Mesendoderm (in vitro differentiated cells): ENCODE results near the gene ATP1A4.

Source experiments
- DNase-seq: peaks from one replicate; pipeline ENCODE4 v3.0.0; 2013
- H2AK5ac ChIP-seq: 2 replicates; pipeline ENCODE4 v1.6.1; 2013; ENCODE audit warnings: low read length, inconsistent platforms
- H2BK120ac ChIP-seq: 2 replicates; pipeline ENCODE4 v1.6.1; 2013; ENCODE audit warnings: low read depth, mild to moderate bottlenecking, low read length, moderate library complexity, mixed read lengths
- H2BK15ac ChIP-seq: replicated peaks from 2 replicates; pipeline ENCODE4 v1.6.1; 2013; ENCODE audit warnings: low read depth, mild to moderate bottlenecking, moderate library complexity
- H2BK5ac ChIP-seq: 2 replicates; pipeline ENCODE4 v1.6.1; 2013; ENCODE audit warnings: low read length, inconsistent platforms
- H3K18ac ChIP-seq: 2 replicates; pipeline ENCODE4 v1.6.1; 2013; ENCODE audit warnings: mild to moderate bottlenecking, low read length, mixed read lengths
- H3K23ac ChIP-seq: one replicate; pipeline ENCODE4 v1.6.1; 2013; ENCODE audit warnings: low read length
- H3K27ac ChIP-seq: 2 replicates; pipeline ENCODE4 v1.5.1; 2013; ENCODE audit warnings: low read depth, mild to moderate bottlenecking, inconsistent platforms, low read length, moderate library complexity
- H3K27me3 ChIP-seq: 2 replicates; pipeline ENCODE4 v1.6.1; 2013; ENCODE audit warnings: low read length, control low read depth, mild to moderate bottlenecking, inconsistent platforms; ENCODE audit not compliant: insufficient read depth, poor library complexity
- H3K36me3 ChIP-seq: 2 replicates; pipeline ENCODE4 v1.6.1; 2013; ENCODE audit warnings: low read length, inconsistent platforms; ENCODE audit not compliant: control insufficient read depth, insufficient read depth
- H3K4ac ChIP-seq: one replicate; pipeline ENCODE4 v1.6.1; 2013; ENCODE audit warnings: low read depth, mild to moderate bottlenecking, low read length, moderate library complexity
- H3K4me1 ChIP-seq: 2 replicates; pipeline ENCODE4 v1.6.1; 2013; ENCODE audit warnings: low read depth, low read length, inconsistent platforms; ENCODE audit not compliant: control insufficient read depth
- H3K4me2 ChIP-seq: 2 replicates; pipeline ENCODE4 v1.6.1; 2013; ENCODE audit warnings: low read length
- H3K4me3 ChIP-seq: 2 replicates; pipeline ENCODE4 v1.5.1; 2013; ENCODE audit warnings: mild to moderate bottlenecking, low read length
- H3K56ac ChIP-seq: one replicate; pipeline ENCODE4 v1.6.1; 2013; ENCODE audit warnings: low read length
- H3K79me1 ChIP-seq: 2 replicates; pipeline ENCODE4 v1.6.1; 2013; ENCODE audit warnings: low read length, inconsistent platforms
- H3K79me2 ChIP-seq: 2 replicates; pipeline ENCODE4 v1.6.1; 2013; ENCODE audit warnings: mild to moderate bottlenecking, low read length; ENCODE audit not compliant: control insufficient read depth, insufficient read depth
- H3K9ac ChIP-seq: 2 replicates; pipeline ENCODE4 v1.6.1; 2013; ENCODE audit warnings: low read length, inconsistent platforms
- H4K5ac ChIP-seq: one replicate; pipeline ENCODE4 v1.6.1; 2013; ENCODE audit warnings: low read length
- H4K8ac ChIP-seq: one replicate; pipeline ENCODE4 v1.6.1; 2013; ENCODE audit warnings: low read depth, mild to moderate bottlenecking, control low read depth, low read length, moderate library complexity
- WGBS: extraction: QIAGEN DNeasy Blood & Tissue Kit; methylation state at CpG from one replicate; pipeline ENCODE4 v1.1.7; 2013; ENCODE audit warnings: low lambda C conversion rate, missing lambda C conversion rate; ENCODE audit not compliant: insufficient coverage; ENCODE audit errors: extremely low coverage; 5-methylcytosine and 5-hydroxymethylcytosine counted together

Gene ATP1A4

DNA sequence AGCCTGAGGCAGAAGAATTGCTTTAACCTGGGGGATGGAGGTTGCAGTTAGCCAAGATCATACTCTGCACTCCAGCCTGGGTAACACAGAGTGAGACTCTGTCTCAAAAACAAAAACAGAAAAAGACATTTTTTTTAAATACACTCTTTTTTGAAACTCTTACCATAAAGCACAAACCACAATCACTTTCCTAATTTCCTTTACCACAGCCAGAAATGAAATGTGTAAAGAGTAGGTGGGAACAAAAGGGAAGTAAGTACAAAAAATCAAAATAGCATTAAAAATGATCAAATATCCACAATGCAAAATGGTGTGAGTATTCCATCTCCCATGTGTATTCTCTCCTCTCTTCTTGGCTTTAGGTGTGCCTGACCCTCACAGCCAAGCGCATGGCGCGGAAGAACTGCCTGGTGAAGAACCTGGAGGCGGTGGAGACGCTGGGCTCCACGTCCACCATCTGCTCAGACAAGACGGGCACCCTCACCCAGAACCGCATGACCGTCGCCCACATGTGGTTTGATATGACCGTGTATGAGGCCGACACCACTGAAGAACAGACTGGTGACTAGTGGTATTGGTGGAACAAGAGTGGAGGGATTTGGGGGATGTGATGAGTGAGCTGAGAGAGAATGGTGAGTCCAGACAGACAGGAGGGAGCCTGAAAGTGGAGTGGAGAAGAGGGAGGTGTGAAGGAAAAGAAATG is 14.9 kb downstream of the ATP1A4 start:
- Histone ChIP-seq H3K18ac (no peak overlapping the region), H3K79me1 (no peaks in the 10 kb centered on the region), H3K56ac (peak overlapping the region; percentile 18), H3K4me3 (no peak overlapping the region), H2BK15ac (no peak overlapping the region), H3K4me2 (no peak overlapping the region), H2AK5ac (peak overlapping the region; percentile 18), H3K9ac (no peak overlapping the region), H4K8ac (no peak overlapping the region), H3K27ac (no peak overlapping the region), H2BK120ac (no peak overlapping the region), H3K27me3 (no peaks in the 10 kb centered on the region), H4K5ac (no peak overlapping the region), H3K4me1 (peaks cover 15% of the 10 kb centered on the region), H3K79me2 (no peaks in the 10 kb centered on the region), H3K23ac (no peak overlapping the region), H3K4ac (no peak overlapping the region), H3K36me3 (no peaks in the 10 kb centered on the region), H2BK5ac (peak overlapping the region; percentile 12)
- WGBS = no CpG with 5 or more reads among the region's 12 CpGs
- no peak for DNase-seq

DNA sequence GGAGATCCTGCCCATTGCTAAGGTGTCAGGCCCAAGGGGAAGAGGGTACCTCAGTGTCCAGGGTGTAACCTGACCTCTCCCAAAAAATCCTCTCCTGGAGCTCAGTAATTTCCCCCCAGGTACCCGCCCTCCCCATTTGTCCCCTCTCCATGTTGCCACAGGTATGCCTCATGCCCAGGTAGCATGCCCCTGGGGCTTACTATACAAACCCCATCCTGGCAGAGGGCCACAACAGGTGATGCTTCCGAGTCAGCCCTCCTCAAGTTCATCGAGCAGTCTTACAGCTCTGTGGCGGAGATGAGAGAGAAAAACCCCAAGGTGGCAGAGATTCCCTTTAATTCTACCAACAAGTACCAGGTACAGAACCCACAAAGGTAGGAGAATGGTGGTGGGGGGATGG is 15.7 kb downstream of the ATP1A4 start:
- H3K27me3 ChIP-seq = no peaks in the 10 kb centered on the region
- H3K4me2 ChIP-seq = no peak overlapping the region
- no peak overlapping the region for H3K18ac ChIP-seq
- DNase-seq = no peak
- H4K8ac ChIP-seq = no peak overlapping the region
- H2BK15ac ChIP-seq = no peak overlapping the region
- WGBS = no CpG with 5 or more reads among the region's 4 CpGs
- H2AK5ac ChIP-seq = peak overlapping the region; percentile 85
- H2BK5ac ChIP-seq = peak overlapping the region; percentile 72
- no peaks in the 10 kb centered on the region for H3K79me2 ChIP-seq
- peak overlapping the region; percentile 73 for H3K23ac ChIP-seq
- peak overlapping the region; percentile 69 for H2BK120ac ChIP-seq
- H4K5ac ChIP-seq = no peak overlapping the region
- peaks cover 18% of the 10 kb centered on the region for H3K4me1 ChIP-seq
- H3K4ac ChIP-seq = peak overlapping the region; percentile 22
- H3K4me3 ChIP-seq = no peak overlapping the region
- no peaks in the 10 kb centered on the region for H3K36me3 ChIP-seq
- H3K9ac ChIP-seq = no peak overlapping the region
- H3K56ac ChIP-seq = peak overlapping the region; percentile 47
- no peaks in the 10 kb centered on the region for H3K79me1 ChIP-seq
- no peak overlapping the region for H3K27ac ChIP-seq

DNA sequence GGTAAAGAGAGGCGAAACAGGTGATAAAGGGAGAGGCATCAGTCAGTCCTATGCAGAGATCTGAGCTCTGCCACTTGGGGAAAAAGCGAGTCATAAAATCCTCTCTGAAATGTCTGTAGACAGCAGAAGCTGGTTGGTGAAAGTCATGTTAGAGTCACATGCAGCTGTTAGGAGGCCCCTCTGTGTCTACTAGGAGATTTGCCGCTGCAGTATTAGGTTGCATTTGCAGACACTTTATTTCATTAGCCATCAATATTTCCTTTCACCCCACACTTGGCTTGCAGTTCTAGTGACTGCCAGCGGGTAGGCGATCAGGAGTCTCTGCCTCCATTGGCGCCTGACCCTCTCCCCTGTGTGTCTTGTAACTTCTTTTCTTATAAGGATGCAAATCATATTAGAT is 16.2 kb downstream of the ATP1A4 start:
- no peaks in the 10 kb centered on the region for H3K36me3 ChIP-seq
- no peak overlapping the region for H3K4me3 ChIP-seq
- H3K23ac ChIP-seq = peak overlapping the region; percentile 73
- no peaks in the 10 kb centered on the region for H3K27me3 ChIP-seq
- H3K18ac ChIP-seq = peak overlapping the region; percentile 13
- peak overlapping the region; percentile 85 for H2AK5ac ChIP-seq
- no peak overlapping the region for H4K5ac ChIP-seq
- H3K27ac ChIP-seq = no peak overlapping the region
- WGBS = no CpG with 5 or more reads among the region's 6 CpGs
- peaks cover 22% of the 10 kb centered on the region for H3K4me1 ChIP-seq
- no peak overlapping the region for H2BK15ac ChIP-seq
- H3K9ac ChIP-seq = no peak overlapping the region
- H2BK5ac ChIP-seq = peak overlapping the region; percentile 72
- H3K4ac ChIP-seq = no peak overlapping the region
- H3K4me2 ChIP-seq = no peak overlapping the region
- peak; percentile 23 for DNase-seq
- H3K56ac ChIP-seq = peak overlapping the region; percentile 47
- H2BK120ac ChIP-seq = peak overlapping the region; percentile 69
- H4K8ac ChIP-seq = no peak overlapping the region
- no peaks in the 10 kb centered on the region for H3K79me1 ChIP-seq
- no peaks in the 10 kb centered on the region for H3K79me2 ChIP-seq

DNA sequence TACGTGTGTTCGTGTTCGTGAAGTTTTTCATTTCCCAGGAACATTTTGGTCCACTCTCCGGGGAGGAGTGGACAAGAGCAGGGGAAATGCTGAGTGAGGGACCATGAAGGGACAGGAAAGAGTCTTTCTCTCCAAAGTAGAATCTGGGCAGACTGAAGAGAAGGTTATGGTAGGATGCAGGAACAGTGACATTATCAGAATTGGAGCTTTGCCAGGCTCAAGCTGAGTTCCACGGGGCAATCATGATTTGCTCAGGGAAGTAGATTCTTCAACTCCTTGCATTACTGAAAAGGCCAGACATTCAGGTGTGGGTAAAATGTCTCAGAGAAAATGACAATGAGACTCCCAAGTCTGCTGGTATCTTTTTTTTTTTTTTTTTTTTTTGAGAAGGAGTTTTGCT is 16.6 kb downstream of the ATP1A4 start:
- Histone ChIP-seq H3K79me1 (no peaks in the 10 kb centered on the region), H4K8ac (no peak overlapping the region), H2AK5ac (peak overlapping the region; percentile 83), H3K36me3 (no peaks in the 10 kb centered on the region), H3K9ac (no peak overlapping the region), H2BK5ac (peak overlapping the region; percentile 48), H3K4me3 (no peak overlapping the region), H3K4ac (peak overlapping the region; percentile 81), H3K4me2 (no peak overlapping the region), H3K23ac (no peak overlapping the region), H3K18ac (peak overlapping the region; percentile 13), H3K27ac (no peak overlapping the region), H4K5ac (peak overlapping the region; percentile 72), H2BK120ac (no peak overlapping the region), H2BK15ac (no peak overlapping the region), H3K56ac (peak overlapping the region; percentile 74), H3K79me2 (no peaks in the 10 kb centered on the region), H3K27me3 (no peaks in the 10 kb centered on the region), H3K4me1 (peaks cover 25% of the 10 kb centered on the region)
- no CpG with 5 or more reads among the region's 5 CpGs for WGBS
- no peak for DNase-seq

DNA sequence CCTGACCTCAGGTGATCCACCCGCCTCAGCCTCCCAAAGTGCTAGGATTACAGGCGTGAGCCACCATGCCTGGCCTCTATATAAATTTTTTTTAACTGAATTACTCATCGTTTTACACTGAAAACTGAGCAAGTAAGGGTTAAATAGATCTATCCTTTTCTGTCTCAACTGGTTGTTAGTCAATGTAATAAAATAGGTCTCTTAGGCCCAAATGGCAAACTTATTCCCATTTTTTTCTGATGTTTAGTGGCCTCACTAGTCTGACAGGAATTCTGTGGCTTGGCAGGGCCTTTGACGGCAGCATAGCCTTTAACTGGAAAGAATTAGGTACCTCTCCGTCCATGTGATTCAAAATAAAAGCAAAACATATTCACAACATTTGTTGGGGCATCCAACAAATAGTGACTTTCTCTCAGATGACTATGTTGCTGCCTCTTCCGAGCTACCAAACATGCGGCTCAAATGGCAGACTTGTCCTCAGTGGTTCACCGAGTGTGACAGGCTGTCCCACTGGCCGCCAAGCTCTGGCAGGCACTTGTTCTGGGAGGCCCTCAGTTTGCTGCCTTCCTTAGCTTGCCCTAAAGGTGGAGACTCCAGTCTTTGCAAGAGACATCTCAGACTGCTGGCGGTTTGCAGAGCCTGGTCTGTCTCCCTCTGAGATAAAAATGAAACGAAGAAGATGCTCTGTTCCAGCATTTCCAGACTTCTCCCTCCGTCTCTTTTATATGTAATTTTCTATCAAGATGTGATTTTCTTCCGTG is 17.4 kb downstream of the ATP1A4 start:
- Histone ChIP-seq H3K79me2 (no peaks in the 10 kb centered on the region), H4K8ac (no peak overlapping the region), H3K56ac (peak overlapping the region; percentile 70), H2BK5ac (peak overlapping the region; percentile 92), H3K4me1 (peaks cover 25% of the 10 kb centered on the region), H2BK15ac (no peak overlapping the region), H3K23ac (no peak overlapping the region), H3K36me3 (no peaks in the 10 kb centered on the region), H3K18ac (peak overlapping the region; percentile 62), H3K27me3 (no peaks in the 10 kb centered on the region), H3K4me3 (no peak overlapping the region), H4K5ac (no peak overlapping the region), H2AK5ac (no peak overlapping the region), H3K4ac (peak overlapping the region; percentile 6), H2BK120ac (no peak overlapping the region), H3K27ac (peak overlapping the region; percentile 73), H3K4me2 (no peak overlapping the region), H3K79me1 (no peaks in the 10 kb centered on the region), H3K9ac (peak overlapping the region; percentile 25)
- WGBS = no CpG with 5 or more reads among the region's 13 CpGs
- DNase-seq = peak; percentile 92
